ENCODE measurements around the gene NEIL3. TPM values are rescaled to one million over a fixed set of nuclear protein-coding genes. Genes with fewer than 3 reads are reported as not detected.

Gene NEIL3
- total and polyA plus RNA-seq, 10 of the 15 experiments (the other 5 are each of a cell fraction or from before 2014, with no cell fraction given) = 3.0 to 13.8 (median 8.9) TPM

DNA sequence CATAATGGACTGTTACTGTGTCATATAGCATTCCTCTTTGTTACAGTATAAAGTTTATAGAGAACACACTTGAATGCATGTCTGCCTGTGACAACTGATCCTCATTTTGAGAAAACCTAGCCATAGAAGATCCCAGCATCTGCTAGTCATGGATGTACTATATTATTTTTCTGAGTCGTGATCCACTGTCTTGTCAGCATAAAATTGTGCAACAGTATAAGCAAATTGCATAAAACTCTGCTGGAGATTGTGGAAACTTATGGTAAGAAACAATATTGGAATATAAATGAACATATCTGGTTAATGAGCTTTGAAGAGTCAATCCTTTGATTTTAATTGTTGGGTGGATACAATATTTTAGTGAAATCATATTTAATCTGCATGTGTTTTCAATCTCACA lies 3.6 kb downstream of the NEIL3 start (continued):
- TF ChIP-seq, protein P1, sequence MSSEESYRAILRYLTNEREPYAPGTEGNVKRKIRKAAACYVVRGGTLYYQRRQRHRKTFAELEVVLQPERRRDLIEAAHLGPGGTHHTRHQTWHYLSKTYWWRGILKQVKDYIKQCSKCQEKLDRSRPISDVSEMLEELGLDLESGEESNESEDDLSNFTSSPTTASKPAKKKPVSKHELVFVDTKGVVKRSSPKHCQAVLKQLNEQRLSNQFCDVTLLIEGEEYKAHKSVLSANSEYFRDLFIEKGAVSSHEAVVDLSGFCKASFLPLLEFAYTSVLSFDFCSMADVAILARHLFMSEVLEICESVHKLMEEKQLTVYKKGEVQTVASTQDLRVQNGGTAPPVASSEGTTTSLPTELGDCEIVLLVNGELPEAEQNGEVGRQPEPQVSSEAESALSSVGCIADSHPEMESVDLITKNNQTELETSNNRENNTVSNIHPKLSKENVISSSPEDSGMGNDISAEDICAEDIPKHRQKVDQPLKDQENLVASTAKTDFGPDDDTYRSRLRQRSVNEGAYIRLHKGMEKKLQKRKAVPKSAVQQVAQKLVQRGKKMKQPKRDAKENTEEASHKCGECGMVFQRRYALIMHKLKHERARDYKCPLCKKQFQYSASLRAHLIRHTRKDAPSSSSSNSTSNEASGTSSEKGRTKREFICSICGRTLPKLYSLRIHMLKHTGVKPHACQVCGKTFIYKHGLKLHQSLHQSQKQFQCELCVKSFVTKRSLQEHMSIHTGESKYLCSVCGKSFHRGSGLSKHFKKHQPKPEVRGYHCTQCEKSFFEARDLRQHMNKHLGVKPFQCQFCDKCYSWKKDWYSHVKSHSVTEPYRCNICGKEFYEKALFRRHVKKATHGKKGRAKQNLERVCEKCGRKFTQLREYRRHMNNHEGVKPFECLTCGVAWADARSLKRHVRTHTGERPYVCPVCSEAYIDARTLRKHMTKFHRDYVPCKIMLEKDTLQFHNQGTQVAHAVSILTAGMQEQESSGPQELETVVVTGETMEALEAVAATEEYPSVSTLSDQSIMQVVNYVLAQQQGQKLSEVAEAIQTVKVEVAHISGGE (CRISPR knock-in tag; IDR thresholded peaks at IDR 0.05) = no peak
- no peak for TF ChIP-seq FOXK2 (IDR thresholded peaks at IDR 0.05)
- TF ChIP-seq PRDM15 (CRISPR knock-in tag; IDR thresholded peaks at IDR 0.05) = no peak
- TF ChIP-seq ASH2L (IDR thresholded peaks at IDR 0.05; ENCODE audit: borderline replicate concordance, low read depth) = no peak
- TF ChIP-seq ZNF207 (IDR thresholded peaks at IDR 0.05; ENCODE audit: borderline replicate concordance) = no peak
- TF ChIP-seq SMAD1 (IDR thresholded peaks at IDR 0.05; ENCODE audit: low read depth, partially characterized antibody) = no peak
- no peak for TF ChIP-seq TCF7 (IDR thresholded peaks at IDR 0.05; ENCODE audit: borderline replicate concordance)
- no peak for TF ChIP-seq BRCA1 (IDR thresholded peaks at IDR 0.05; ENCODE audit: low read depth, low read length)
- no peak for TF ChIP-seq SIN3A (IDR thresholded peaks at IDR 0.05; ENCODE audit: low read depth, low read length)
- no peak for TF ChIP-seq ZNF687 (IDR thresholded peaks at IDR 0.05)
- no peak for TF ChIP-seq NKRF (conservative IDR thresholded peaks at IDR 0.05)
- TF ChIP-seq ATF7 (IDR thresholded peaks at IDR 0.05; ENCODE audit: low read depth) = no peak
- no peak for TF ChIP-seq ZNF24 (IDR thresholded peaks at IDR 0.05)
- no peak for TF ChIP-seq RFX5 (IDR thresholded peaks at IDR 0.05; ENCODE audit: low read depth, low read length)
